Activated naive CD4-positive, alpha-beta T cell treated with anti-CD3 and anti-CD28 coated beads for 36 hours (primary cell): ENCODE data around the gene FADS6. TPM values are rescaled to one million over a fixed set of nuclear protein-coding genes. Genes with fewer than 3 reads are reported as not detected.
A peak's percentile ranks its signal among the peaks of the same experiment; 100 is the strongest.
"Not testable (repeated sequence)": the region's sequence is repeated elsewhere in the genome, so short reads cannot be mapped to it uniquely, and the experiment has no call there.

Experiments used
- CTCF ChIA-PET: fragments of 350-600 bp; sonication (Branson Sonifier 250); formaldehyde crosslinking; loops from one replicate; lab custom pipeline; 2021; ENCODE audit warnings: antibody characterized with exemption; lab: Charles Lee
- DNase-seq: peaks from one replicate; pipeline ENCODE4 v3.0.0-alpha.2; 2020
- H3K27ac Mint-ChIP-seq: one replicate; pipeline ENCODE4 v1.8.0; 2021; ENCODE audit warnings: mild to moderate bottlenecking, mixed read lengths
- H3K27me3 Mint-ChIP-seq: one replicate; pipeline ENCODE4 v1.8.0; 2021; ENCODE audit warnings: low read depth, mixed read lengths
- H3K36me3 Mint-ChIP-seq: one replicate; pipeline ENCODE4 v1.8.0; 2021; ENCODE audit warnings: low read depth, mixed read lengths
- H3K4me1 Mint-ChIP-seq: one replicate; pipeline ENCODE4 v1.8.0; 2021; ENCODE audit warnings: low read depth, mixed read lengths
- H3K4me3 Mint-ChIP-seq: one replicate; pipeline ENCODE4 v1.8.0; 2021; ENCODE audit warnings: mild to moderate bottlenecking, moderate library complexity, mixed read lengths
- H3K9me3 Mint-ChIP-seq: one replicate; pipeline ENCODE4 v1.8.0; 2021; ENCODE audit warnings: mixed read lengths
- intact Hi-C: fragments of 100-400 bp; cut with micrococcal nuclease; formaldehyde crosslinking; loops from one replicate; pipeline ENCODE4 v1.15.1; 2023
- total RNA-seq, 2 experiments: library from RNA; stranded (reverse); gene quantifications; one replicate each; pipeline ENCODE4 v1.2.3, GENCODE V29; 2021

Gene FADS6
- total RNA-seq, 2 experiments from 2014 or later = not detected

- CTCF ChIA-PET = interaction anchor here (5.8 kb wide), 1 partner anchor 78 kb away, joined by 27 read pairs; no protein-coding TSS in a partner anchor
- intact Hi-C loops = loop anchor here (5.0 to 10.0 kb wide), 3 partner anchors 93 to 795 kb away; partner anchors contain the start of genes ATP5PD, KCTD2, NAT9 and RECQL5
- H3K27ac Mint-ChIP-seq, H3K4me3 Mint-ChIP-seq, DNase-seq, H3K9me3 Mint-ChIP-seq, H3K27me3 Mint-ChIP-seq: not testable (repeated sequence)
- Mint-ChIP-seq H3K36me3 (peaks cover 12% of the 10 kb centered on the region), H3K4me1 (peaks cover 22% of the 10 kb centered on the region)
These were observed 23.4 kb downstream of the FADS6 start for GRCh38 chr17:74870028-74870427.

GRCh38 chr17:74868908-74869255, 24.6 kb downstream of the FADS6 start:
- DNase-seq = no peak
- H3K36me3 Mint-ChIP-seq = peaks cover 14% of the 10 kb centered on the region
- H3K27ac Mint-ChIP-seq = no peak overlapping the region
- H3K27me3 Mint-ChIP-seq = no peaks in the 10 kb centered on the region
- no peak overlapping the region for H3K4me3 Mint-ChIP-seq
- intact Hi-C loops = no loop called here
- H3K4me1 Mint-ChIP-seq = peaks cover 16% of the 10 kb centered on the region
- no peaks in the 10 kb centered on the region for H3K9me3 Mint-ChIP-seq
- CTCF ChIA-PET = interaction anchor here (1.2 to 5.8 kb wide), 2 partner anchors 77 to 89 kb away, joined by 4 to 27 read pairs; no protein-coding TSS in a partner anchor

GRCh38 chr17:74868251-74868907, 25.1 kb downstream of the FADS6 start:
- intact Hi-C loops = no loop called here
- no peaks in the 10 kb centered on the region for H3K9me3 Mint-ChIP-seq
- H3K27me3 Mint-ChIP-seq = peaks cover 1% of the 10 kb centered on the region
- no peak for DNase-seq
- no peak overlapping the region for H3K4me3 Mint-ChIP-seq
- CTCF ChIA-PET = interaction anchor here (0.6 to 5.8 kb wide), 3 partner anchors 50 to 90 kb away, joined by 4 to 27 read pairs (median 5); no protein-coding TSS in a partner anchor
- peaks cover 18% of the 10 kb centered on the region for H3K36me3 Mint-ChIP-seq
- H3K4me1 Mint-ChIP-seq = peaks cover 16% of the 10 kb centered on the region
- no peak overlapping the region for H3K27ac Mint-ChIP-seq

GRCh38 chr17:74866198-74866835, 27.1 kb downstream of the FADS6 start:
- peaks cover 12% of the 10 kb centered on the region for H3K36me3 Mint-ChIP-seq
- H3K27me3 Mint-ChIP-seq = peaks cover 8% of the 10 kb centered on the region
- H3K4me3 Mint-ChIP-seq = no peak overlapping the region
- no peak for DNase-seq
- no peak overlapping the region for H3K27ac Mint-ChIP-seq
- intact Hi-C loops = no loop called here
- H3K9me3 Mint-ChIP-seq = no peaks in the 10 kb centered on the region
- H3K4me1 Mint-ChIP-seq = peaks cover 12% of the 10 kb centered on the region
- CTCF ChIA-PET = interaction anchor here (1.0 to 10.0 kb wide), 14 partner anchors 7 to 130 kb away, joined by 3 to 165 read pairs (median 8); partner anchors contain the start of gene FDXR

- no peak overlapping the region for H3K4me3 Mint-ChIP-seq
- peaks cover 9% of the 10 kb centered on the region for H3K36me3 Mint-ChIP-seq
- intact Hi-C loops = loop anchor here (1.0 to 2.0 kb wide), 3 partner anchors 22 to 209 kb away; no protein-coding TSS in a partner anchor
- H3K9me3 Mint-ChIP-seq = no peaks in the 10 kb centered on the region
- peaks cover 12% of the 10 kb centered on the region for H3K4me1 Mint-ChIP-seq
- CTCF ChIA-PET = interaction anchor here (0.6 to 10.0 kb wide), 23 partner anchors 8 to 208 kb away, joined by 3 to 165 read pairs (median 4); partner anchors contain the start of gene FDXR
- peaks cover 13% of the 10 kb centered on the region for H3K27me3 Mint-ChIP-seq
- H3K27ac Mint-ChIP-seq = no peak overlapping the region
- DNase-seq = no peak
These were observed 27.8 kb downstream of the FADS6 start for GRCh38 chr17:74865504-74866197.

GRCh38 chr17:74864866-74865395, 28.5 kb downstream of the FADS6 start:
- Mint-ChIP-seq H3K4me3 (no peak overlapping the region), H3K27me3 (peaks cover 18% of the 10 kb centered on the region), H3K27ac (no peak overlapping the region), H3K4me1 (peaks cover 15% of the 10 kb centered on the region), H3K9me3 (no peaks in the 10 kb centered on the region), H3K36me3 (peaks cover 7% of the 10 kb centered on the region)
- intact Hi-C loops = loop anchor here (1.0 to 2.0 kb wide), 3 partner anchors 22 to 208 kb away; no protein-coding TSS in a partner anchor
- peak; percentile 78 for DNase-seq
- CTCF ChIA-PET = interaction anchor here (0.6 to 10.0 kb wide), 23 partner anchors 8 to 207 kb away, joined by 3 to 165 read pairs (median 4); partner anchors contain the start of gene FDXR

GRCh38 chr17:74864297-74864865, 29.1 kb downstream of the FADS6 start:
- Mint-ChIP-seq H3K4me3 (no peak overlapping the region), H3K36me3 (peaks cover 7% of the 10 kb centered on the region), H3K4me1 (peaks cover 15% of the 10 kb centered on the region), H3K27ac (no peak overlapping the region), H3K27me3 (peaks cover 18% of the 10 kb centered on the region), H3K9me3 (no peaks in the 10 kb centered on the region)
- no peak for DNase-seq
- intact Hi-C loops = loop anchor here (2.0 kb wide), 1 partner anchor 208 kb away; no protein-coding TSS in a partner anchor
- CTCF ChIA-PET = interaction anchor here (0.9 to 10.0 kb wide), 12 partner anchors 8 to 127 kb away, joined by 3 to 165 read pairs (median 4); partner anchors contain the start of genes FDXR and RAB37

GRCh38 chr17:74863420-74864296, 29.8 kb downstream of the FADS6 start:
- H3K4me1 Mint-ChIP-seq = peaks cover 16% of the 10 kb centered on the region
- no peak overlapping the region for H3K27ac Mint-ChIP-seq
- H3K36me3 Mint-ChIP-seq = peaks cover 7% of the 10 kb centered on the region
- intact Hi-C loops = loop anchor here (2.0 kb wide), 1 partner anchor 207 kb away; no protein-coding TSS in a partner anchor
- no peaks in the 10 kb centered on the region for H3K9me3 Mint-ChIP-seq
- H3K4me3 Mint-ChIP-seq = no peak overlapping the region
- CTCF ChIA-PET = interaction anchor here (1.0 to 10.0 kb wide), 13 partner anchors 8 to 206 kb away, joined by 3 to 165 read pairs (median 5); partner anchors contain the start of genes FDXR and RAB37
- H3K27me3 Mint-ChIP-seq = peaks cover 25% of the 10 kb centered on the region
- no peak for DNase-seq

- no peak overlapping the region for H3K27ac Mint-ChIP-seq
- intact Hi-C loops = loop anchor here (1.0 kb wide), 1 partner anchor 119 kb away; no protein-coding TSS in a partner anchor
- H3K4me3 Mint-ChIP-seq = no peak overlapping the region
- peaks cover 28% of the 10 kb centered on the region for H3K27me3 Mint-ChIP-seq
- CTCF ChIA-PET = interaction anchor here (0.6 to 10.0 kb wide), 19 partner anchors 8 to 795 kb away, joined by 3 to 165 read pairs (median 5); partner anchors contain the start of genes FDXR, NAT9 and RAB37
- peaks cover 15% of the 10 kb centered on the region for H3K4me1 Mint-ChIP-seq
- H3K9me3 Mint-ChIP-seq = no peaks in the 10 kb centered on the region
- DNase-seq = no peak
- H3K36me3 Mint-ChIP-seq = peaks cover 7% of the 10 kb centered on the region
These were observed 30.5 kb downstream of the FADS6 start for GRCh38 chr17:74862919-74863318.

- DNase-seq = peak; percentile 78
- Mint-ChIP-seq H3K27ac (peak overlapping the region; percentile 24), H3K9me3 (no peaks in the 10 kb centered on the region), H3K27me3 (peaks cover 33% of the 10 kb centered on the region), H3K4me3 (peak overlapping the region; percentile 15), H3K36me3 (peaks cover 7% of the 10 kb centered on the region), H3K4me1 (peaks cover 15% of the 10 kb centered on the region)
- intact Hi-C loops = loop anchor here (1.0 kb wide), 1 partner anchor 118 kb away; no protein-coding TSS in a partner anchor
- CTCF ChIA-PET = interaction anchor here (0.6 to 10.0 kb wide), 25 partner anchors 8 to 796 kb away, joined by 3 to 165 read pairs (median 4); partner anchors contain the start of genes FDXR, NAT9 and RAB37
These were observed 31.1 kb downstream of the FADS6 start for GRCh38 chr17:74862108-74862901.
